KMS-11 (cell line): ENCODE measurements around the gene BSG.

Source experiments
- H2AFZ ChIP-seq: fragments of 200-600 bp; sonication (generic); 2 replicates; pipeline ENCODE4 v1.6.1; 2016; ENCODE audit warnings: antibody characterized with exemption, mixed run types, low read depth
- H3K27ac ChIP-seq: fragments of 200-600 bp; sonication (generic); 2 replicates; pipeline ENCODE4 v1.6.1; 2016; ENCODE audit warnings: mild to moderate bottlenecking, mixed run types
- H3K27me3 ChIP-seq: fragments of 200-600 bp; sonication (generic); 2 replicates; pipeline ENCODE4 v1.6.1; 2017; ENCODE audit warnings: mild to moderate bottlenecking, low read depth, mixed run types, moderate library complexity; ENCODE audit not compliant: insufficient read depth
- H3K36me3 ChIP-seq: fragments of 200-600 bp; sonication (generic); 2 replicates; pipeline ENCODE4 v1.6.1; 2017; ENCODE audit warnings: mild to moderate bottlenecking, mixed run types; ENCODE audit not compliant: insufficient read depth
- H3K4me1 ChIP-seq: fragments of 200-600 bp; sonication (generic); 2 replicates; pipeline ENCODE4 v1.6.1; 2016; ENCODE audit warnings: mild to moderate bottlenecking, low read depth, mixed run types; ENCODE audit not compliant: poor library complexity, severe bottlenecking
- H3K4me2 ChIP-seq: fragments of 200-600 bp; sonication (generic); 2 replicates; pipeline ENCODE4 v1.7.0; 2016; ENCODE audit warnings: mild to moderate bottlenecking, mixed run types
- H3K4me3 ChIP-seq: fragments of 200-600 bp; sonication (generic); IDR thresholded peaks from 2 replicates; pipeline ENCODE4 v1.6.1; 2017; ENCODE audit warnings: low read depth, low read length, mixed read lengths; ENCODE audit not compliant: insufficient read depth
- H3K79me2 ChIP-seq: fragments of 200-600 bp; sonication (generic); 2 replicates; pipeline ENCODE4 v1.6.1; 2016; ENCODE audit warnings: low read depth, mixed run types; ENCODE audit not compliant: insufficient read depth
- H3K9ac ChIP-seq: fragments of 200-600 bp; sonication (generic); 2 replicates; pipeline ENCODE4 v1.6.1; 2016; ENCODE audit warnings: mild to moderate bottlenecking, mixed run types
- H4K20me1 ChIP-seq: fragments of 200-600 bp; sonication (generic); 2 replicates; pipeline ENCODE4 v1.6.1; 2016; ENCODE audit warnings: mild to moderate bottlenecking, mixed run types; ENCODE audit not compliant: insufficient read depth
- TF ChIP-seq, protein P1 (sequence below): fragments of 200-600 bp; sonication (generic); conservative IDR thresholded peaks from 2 replicates; pipeline ENCODE4 v1.6.1; 2017; ENCODE audit warnings: low read depth, mild to moderate bottlenecking, antibody characterized with exemption, low read length, moderate library complexity, mixed read lengths

BSG gene

GRCh38 chr19:612941-613340 lies 40.5 kb downstream of the BSG start:
- Histone ChIP-seq H3K79me2 (no peaks in the 10 kb centered on the region), H3K27me3 (no peaks in the 10 kb centered on the region), H4K20me1 (no peaks in the 10 kb centered on the region), H2AFZ (no peak overlapping the region), H3K4me2 (no peak overlapping the region), H3K4me1 (no peaks in the 10 kb centered on the region), H3K4me3 (no peak overlapping the region), H3K27ac (no peak overlapping the region), H3K36me3 (no peaks in the 10 kb centered on the region), H3K9ac (no peak overlapping the region)
- TF ChIP-seq, protein P1, sequence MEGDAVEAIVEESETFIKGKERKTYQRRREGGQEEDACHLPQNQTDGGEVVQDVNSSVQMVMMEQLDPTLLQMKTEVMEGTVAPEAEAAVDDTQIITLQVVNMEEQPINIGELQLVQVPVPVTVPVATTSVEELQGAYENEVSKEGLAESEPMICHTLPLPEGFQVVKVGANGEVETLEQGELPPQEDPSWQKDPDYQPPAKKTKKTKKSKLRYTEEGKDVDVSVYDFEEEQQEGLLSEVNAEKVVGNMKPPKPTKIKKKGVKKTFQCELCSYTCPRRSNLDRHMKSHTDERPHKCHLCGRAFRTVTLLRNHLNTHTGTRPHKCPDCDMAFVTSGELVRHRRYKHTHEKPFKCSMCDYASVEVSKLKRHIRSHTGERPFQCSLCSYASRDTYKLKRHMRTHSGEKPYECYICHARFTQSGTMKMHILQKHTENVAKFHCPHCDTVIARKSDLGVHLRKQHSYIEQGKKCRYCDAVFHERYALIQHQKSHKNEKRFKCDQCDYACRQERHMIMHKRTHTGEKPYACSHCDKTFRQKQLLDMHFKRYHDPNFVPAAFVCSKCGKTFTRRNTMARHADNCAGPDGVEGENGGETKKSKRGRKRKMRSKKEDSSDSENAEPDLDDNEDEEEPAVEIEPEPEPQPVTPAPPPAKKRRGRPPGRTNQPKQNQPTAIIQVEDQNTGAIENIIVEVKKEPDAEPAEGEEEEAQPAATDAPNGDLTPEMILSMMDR, result no peak

GRCh38 chr19:613732-614567 lies 41.6 kb downstream of the BSG start:
- Histone ChIP-seq H3K9ac (no peak overlapping the region), H3K36me3 (no peaks in the 10 kb centered on the region), H3K4me3 (no peak overlapping the region), H4K20me1 (no peaks in the 10 kb centered on the region), H3K27me3 (no peaks in the 10 kb centered on the region), H3K27ac (no peak overlapping the region), H3K4me2 (no peak overlapping the region), H2AFZ (no peak overlapping the region), H3K79me2 (no peaks in the 10 kb centered on the region), H3K4me1 (no peaks in the 10 kb centered on the region)
- TF ChIP-seq, protein P1, result no peak

GRCh38 chr19:615619-616018 lies 43.2 kb downstream of the BSG start:
- H2AFZ ChIP-seq, result no peak overlapping the region
- TF ChIP-seq, protein P1, result no peak

DNA sequence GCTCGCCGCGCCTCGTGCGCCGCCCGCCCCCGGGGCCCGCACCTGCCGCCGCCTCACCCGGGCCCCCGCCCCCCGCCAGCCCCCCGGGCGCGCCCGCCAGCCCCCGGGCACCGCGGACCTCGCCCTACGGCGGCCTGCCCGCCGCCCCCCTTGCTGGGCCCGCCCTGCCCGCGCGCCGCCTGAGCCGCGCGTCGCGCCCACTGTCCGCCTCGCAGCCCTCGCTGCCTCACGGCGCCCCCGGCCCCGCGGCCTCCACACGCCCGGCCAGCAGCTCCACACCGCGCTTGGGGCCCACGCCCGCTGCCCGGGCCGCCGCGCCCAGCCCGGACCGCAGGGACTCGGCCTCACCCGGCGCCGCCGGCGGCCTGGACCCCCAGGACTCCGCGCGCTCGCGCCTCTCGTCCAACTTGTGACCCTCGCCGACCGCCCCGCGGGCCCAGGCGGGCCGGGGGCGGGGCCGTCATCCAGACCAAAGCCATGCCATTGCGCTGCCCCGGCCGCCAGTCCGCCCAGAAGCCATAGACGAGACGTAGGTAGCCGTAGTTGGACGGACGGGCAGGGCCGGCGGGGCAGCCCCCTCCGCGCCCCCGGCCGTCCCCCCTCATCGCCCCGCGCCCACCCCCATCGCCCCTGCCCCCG lies 43.8 kb downstream of the BSG start:
- H4K20me1 ChIP-seq, result no peaks in the 10 kb centered on the region

More at GRCh38 chr19:615619-616018, 43.2 kb downstream of the BSG start:
- no peak overlapping the region for H3K4me2 ChIP-seq
- no peak overlapping the region for H3K4me3 ChIP-seq
- no peaks in the 10 kb centered on the region for H3K27me3 ChIP-seq
- H3K79me2 ChIP-seq, result no peaks in the 10 kb centered on the region
- H3K27ac ChIP-seq, result no peak overlapping the region
- no peak overlapping the region for H3K9ac ChIP-seq
- no peaks in the 10 kb centered on the region for H3K36me3 ChIP-seq
- H4K20me1 ChIP-seq, result no peaks in the 10 kb centered on the region
- H3K4me1 ChIP-seq, result no peaks in the 10 kb centered on the region

More for the DNA sequence above, 43.8 kb downstream of the BSG start:
- no peaks in the 10 kb centered on the region for H3K36me3 ChIP-seq
- no peaks in the 10 kb centered on the region for H3K27me3 ChIP-seq
- H3K4me3 ChIP-seq, result no peak overlapping the region
- H3K9ac ChIP-seq, result no peak overlapping the region
- H3K4me1 ChIP-seq, result no peaks in the 10 kb centered on the region
- TF ChIP-seq, protein P1, result no peak
- H3K79me2 ChIP-seq, result no peaks in the 10 kb centered on the region
- H2AFZ ChIP-seq, result no peak overlapping the region
- H3K27ac ChIP-seq, result no peak overlapping the region
- no peak overlapping the region for H3K4me2 ChIP-seq
